Nephron (organoid): ENCODE data around the gene SNED1.

Source experiments
- H3K27ac Mint-ChIP-seq, 3 experiments: 2 replicates each; pipeline ENCODE4 v1.8.0; 2020; ENCODE audit warnings: mixed read lengths in 3 of 3, mild to moderate bottlenecking in 2 of 3, moderate library complexity in 1 of 3
- H3K27me3 Mint-ChIP-seq: 2 replicates; pipeline ENCODE4 v1.8.0; 2021; ENCODE audit warnings: low read depth, mild to moderate bottlenecking, moderate library complexity, mixed read lengths
- H3K36me3 Mint-ChIP-seq: 2 replicates; pipeline ENCODE4 v1.8.0; 2020; ENCODE audit warnings: low read depth, mixed read lengths
- H3K4me1 Mint-ChIP-seq: 2 replicates; pipeline ENCODE4 v1.8.0; 2020; ENCODE audit warnings: mixed read lengths
- H3K4me3 Mint-ChIP-seq, 3 experiments: 2 replicates each; pipeline ENCODE4 v1.8.0; 2020; ENCODE audit warnings: mild to moderate bottlenecking in 3 of 3, mixed read lengths in 3 of 3, moderate library complexity in 2 of 3
- H3K9me3 Mint-ChIP-seq: 2 replicates; pipeline ENCODE4 v1.8.0; 2020; ENCODE audit warnings: mixed read lengths
- TF ChIP-seq, protein P1 (sequence below), 3 experiments: fragments of 200-600 bp; sonication (generic); IDR thresholded peaks; one replicate each; pipeline ENCODE4 v1.5.0; 2021; ENCODE audit warnings: antibody characterized with exemption in 3 of 3; ENCODE audit not compliant: unreplicated experiment in 3 of 3

SNED1 gene

DNA sequence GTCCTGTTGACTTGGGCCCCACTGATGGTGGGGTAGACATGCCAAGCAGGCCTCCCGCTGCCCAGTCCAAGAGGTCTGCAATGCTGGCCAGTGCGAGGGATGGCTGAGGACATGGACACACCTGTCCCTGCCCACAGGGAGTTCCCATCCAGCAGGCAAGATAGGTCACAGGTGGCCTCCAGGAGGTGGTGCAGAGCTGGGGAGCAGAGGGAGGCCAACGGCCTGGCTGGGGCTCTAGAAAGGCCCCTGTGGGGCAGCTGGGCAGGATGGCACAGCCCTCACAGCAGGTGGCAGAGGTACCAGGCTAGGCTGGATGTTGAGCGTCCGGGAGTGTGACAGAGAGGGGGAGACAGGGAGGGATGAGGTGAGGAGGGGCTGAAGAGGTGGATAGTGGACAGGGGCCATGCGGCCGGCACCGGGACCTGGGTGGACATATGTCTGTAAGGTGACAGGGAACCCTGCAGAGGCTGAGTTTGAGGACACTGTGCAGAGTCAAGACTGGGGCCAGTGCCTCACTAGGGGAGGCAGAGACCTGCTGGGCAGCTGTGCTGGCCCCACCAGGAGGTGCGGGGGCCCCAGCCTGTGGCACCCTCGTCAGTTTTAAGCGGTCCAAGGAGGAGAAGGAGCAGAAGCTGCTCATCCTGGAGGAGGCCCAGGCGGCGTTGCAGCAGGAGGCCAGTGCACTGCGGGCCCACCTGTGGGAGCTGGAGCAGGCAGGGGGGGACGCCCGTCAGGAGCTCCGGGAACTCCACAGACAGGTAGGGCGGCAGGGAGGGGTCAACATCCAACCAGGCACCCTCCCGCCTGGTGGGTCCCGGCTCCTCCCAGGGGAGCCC lies 34.3 kb upstream of the SNED1 start:
- Mint-ChIP-seq H3K27me3 (peaks cover 4% of the 10 kb centered on the region), H3K36me3 (no peaks in the 10 kb centered on the region), H3K27ac (peak overlapping the region; percentile 40 to 74 (median 51)), H3K4me3 (no peak overlapping the region), H3K4me1 (peaks cover 5% of the 10 kb centered on the region), H3K9me3 (no peaks in the 10 kb centered on the region)
- TF ChIP-seq, protein P1, sequence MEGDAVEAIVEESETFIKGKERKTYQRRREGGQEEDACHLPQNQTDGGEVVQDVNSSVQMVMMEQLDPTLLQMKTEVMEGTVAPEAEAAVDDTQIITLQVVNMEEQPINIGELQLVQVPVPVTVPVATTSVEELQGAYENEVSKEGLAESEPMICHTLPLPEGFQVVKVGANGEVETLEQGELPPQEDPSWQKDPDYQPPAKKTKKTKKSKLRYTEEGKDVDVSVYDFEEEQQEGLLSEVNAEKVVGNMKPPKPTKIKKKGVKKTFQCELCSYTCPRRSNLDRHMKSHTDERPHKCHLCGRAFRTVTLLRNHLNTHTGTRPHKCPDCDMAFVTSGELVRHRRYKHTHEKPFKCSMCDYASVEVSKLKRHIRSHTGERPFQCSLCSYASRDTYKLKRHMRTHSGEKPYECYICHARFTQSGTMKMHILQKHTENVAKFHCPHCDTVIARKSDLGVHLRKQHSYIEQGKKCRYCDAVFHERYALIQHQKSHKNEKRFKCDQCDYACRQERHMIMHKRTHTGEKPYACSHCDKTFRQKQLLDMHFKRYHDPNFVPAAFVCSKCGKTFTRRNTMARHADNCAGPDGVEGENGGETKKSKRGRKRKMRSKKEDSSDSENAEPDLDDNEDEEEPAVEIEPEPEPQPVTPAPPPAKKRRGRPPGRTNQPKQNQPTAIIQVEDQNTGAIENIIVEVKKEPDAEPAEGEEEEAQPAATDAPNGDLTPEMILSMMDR (IDR thresholded peaks at IDR 0.05; ENCODE audit: unreplicated experiment in 3 of 3): no peak

DNA sequence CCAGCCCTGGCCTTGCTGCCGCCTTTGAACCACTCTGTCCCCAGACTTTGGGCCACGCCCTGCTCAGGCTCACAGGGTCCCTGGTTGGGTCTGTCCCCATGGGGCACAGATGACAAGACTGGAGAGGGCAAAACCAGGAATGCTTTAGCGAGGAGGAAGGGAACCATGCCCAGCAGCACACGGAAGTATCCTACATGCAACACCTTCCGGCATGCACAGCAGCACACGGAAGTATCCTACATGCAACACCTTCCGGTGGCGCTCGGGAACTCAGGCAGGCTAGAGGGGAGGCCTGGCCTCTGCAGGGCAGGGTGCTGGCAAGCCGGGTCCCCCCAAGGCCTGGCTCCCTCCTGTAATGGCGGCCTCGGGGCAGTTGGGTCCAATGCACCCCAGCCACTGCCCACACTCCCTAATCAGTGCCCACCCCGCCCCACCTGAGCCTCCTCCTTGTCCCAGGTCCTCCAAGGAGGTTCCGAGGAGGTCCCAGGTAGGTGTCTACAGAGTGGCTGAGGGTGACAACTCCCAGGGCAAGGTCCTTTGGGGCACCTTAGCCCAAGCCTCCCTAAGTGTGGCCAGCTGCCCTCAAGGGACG lies 33.6 kb upstream of the SNED1 start:
- Mint-ChIP-seq H3K36me3 (no peaks in the 10 kb centered on the region), H3K27me3 (no peaks in the 10 kb centered on the region), H3K4me3 (no peak overlapping the region), H3K9me3 (no peaks in the 10 kb centered on the region), H3K4me1 (no peaks in the 10 kb centered on the region), H3K27ac (peak overlapping the region in 1 of 3 experiments; percentile 41)
- TF ChIP-seq, protein P1 (IDR thresholded peaks at IDR 0.05; ENCODE audit: unreplicated experiment in 3 of 3): no peak

DNA sequence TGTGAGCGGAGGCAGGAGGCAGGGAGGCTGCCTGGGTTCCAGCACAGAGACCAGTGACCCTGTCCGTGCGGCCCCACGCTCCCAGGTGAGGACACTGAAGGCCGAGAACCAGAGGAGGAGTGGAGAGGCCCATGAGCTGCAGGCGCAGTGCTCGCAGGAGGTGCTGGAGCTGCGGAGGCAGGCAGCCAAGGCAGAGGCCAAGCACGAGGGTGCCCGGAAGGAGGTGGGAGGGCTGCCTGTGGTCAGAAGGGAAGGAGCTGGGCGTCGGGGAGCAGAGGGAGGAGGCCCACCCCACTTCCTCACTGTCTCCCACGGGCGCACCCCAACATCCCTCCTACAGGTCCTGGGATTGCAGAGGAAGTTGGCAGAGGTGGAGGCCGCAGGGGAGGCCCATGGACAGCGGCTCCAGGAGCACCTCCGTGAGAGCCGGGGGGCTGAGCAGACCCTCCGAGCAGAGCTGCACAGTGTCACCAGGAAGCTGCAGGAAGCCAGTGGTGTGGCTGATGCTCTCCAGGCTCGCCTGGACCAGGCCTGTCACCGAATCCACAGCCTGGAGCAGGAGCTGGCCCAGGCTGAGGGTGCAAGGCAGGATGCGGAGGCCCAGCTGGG lies 33.0 kb upstream of the SNED1 start:
- Mint-ChIP-seq H3K27me3 (peaks cover 4% of the 10 kb centered on the region), H3K9me3 (peaks cover 3% of the 10 kb centered on the region), H3K27ac (peak overlapping the region in 1 of 3 experiments; percentile 41), H3K36me3 (no peaks in the 10 kb centered on the region), H3K4me1 (peaks cover 5% of the 10 kb centered on the region), H3K4me3 (no peak overlapping the region)
- TF ChIP-seq, protein P1 (IDR thresholded peaks at IDR 0.05; ENCODE audit: unreplicated experiment in 3 of 3): no peak

DNA sequence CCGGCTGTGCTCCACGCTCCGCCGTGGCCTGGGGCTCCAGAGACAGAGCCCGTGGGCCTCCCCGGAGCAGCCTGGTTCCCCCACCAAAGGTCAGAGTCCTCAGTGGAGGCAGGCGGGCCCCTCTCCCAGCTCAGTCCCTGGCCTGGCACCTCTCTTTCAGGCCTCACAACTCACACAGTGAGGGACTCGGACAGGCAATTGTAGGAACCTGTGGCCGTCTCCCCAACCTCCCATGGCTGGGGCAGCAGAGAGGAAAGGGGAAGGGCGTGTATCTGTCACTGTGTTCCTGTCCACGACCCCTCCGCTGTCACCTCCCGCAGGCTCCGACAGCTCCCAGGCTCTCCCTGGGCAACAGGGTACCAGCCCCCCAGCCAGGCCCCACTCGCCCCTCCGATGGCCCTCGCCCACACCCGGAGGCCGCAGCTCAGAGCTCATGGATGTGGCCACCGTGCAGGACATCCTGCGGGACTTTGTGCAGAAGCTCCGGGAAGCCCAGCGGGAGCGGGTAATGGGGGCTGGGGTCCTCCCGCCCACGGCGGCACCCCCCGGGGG lies 32.4 kb upstream of the SNED1 start:
- Mint-ChIP-seq H3K27me3 (peaks cover 4% of the 10 kb centered on the region), H3K36me3 (no peaks in the 10 kb centered on the region), H3K27ac (no peak overlapping the region), H3K4me3 (no peak overlapping the region), H3K4me1 (peaks cover 5% of the 10 kb centered on the region), H3K9me3 (peaks cover 3% of the 10 kb centered on the region)
- TF ChIP-seq, protein P1 (IDR thresholded peaks at IDR 0.05; ENCODE audit: unreplicated experiment in 3 of 3): no peak

DNA sequence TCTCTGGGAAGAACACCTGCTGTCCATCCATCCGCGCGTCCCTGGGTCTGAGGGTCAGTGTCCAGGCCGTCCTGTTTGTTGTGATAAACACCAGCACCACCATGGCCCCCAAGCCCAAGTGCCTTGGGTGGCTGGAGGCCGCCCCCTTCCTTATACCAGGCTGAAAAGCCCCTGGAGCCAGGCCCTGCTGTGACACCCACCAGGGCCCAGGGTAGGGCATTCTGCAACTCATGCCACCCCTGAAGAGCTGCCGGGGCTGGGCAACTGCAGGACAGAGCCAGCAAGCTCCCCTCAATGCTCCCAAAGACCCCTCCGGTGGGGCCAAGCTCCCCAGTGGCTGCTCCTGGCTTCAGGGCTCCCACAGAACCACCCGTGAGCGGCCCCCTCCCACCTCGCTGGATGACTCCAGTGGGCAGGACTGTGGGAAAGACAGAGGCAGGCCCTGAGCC lies 31.9 kb upstream of the SNED1 start:
- TF ChIP-seq, protein P1 (IDR thresholded peaks at IDR 0.05; ENCODE audit: unreplicated experiment in 3 of 3): no peak
- Mint-ChIP-seq H3K4me1 (peaks cover 5% of the 10 kb centered on the region), H3K36me3 (no peaks in the 10 kb centered on the region), H3K27me3 (peaks cover 4% of the 10 kb centered on the region), H3K9me3 (peaks cover 3% of the 10 kb centered on the region), H3K27ac (no peak overlapping the region), H3K4me3 (no peak overlapping the region)
